Parathyroid adenoma (tissue), 2 donors: Measurements from ENCODE around the gene CEP85L.

Experiments
- H2AFZ ChIP-seq: fragments of 300-600 bp; sonication (generic); one replicate; pipeline ENCODE4 v1.7.0; 2017; ENCODE audit warnings: antibody characterized with exemption, mild to moderate bottlenecking
- H3K27ac ChIP-seq: fragments of 300-600 bp; sonication (generic); one replicate; pipeline ENCODE4 v1.7.0; 2017
- H3K27me3 ChIP-seq: fragments of 300-600 bp; sonication (generic); one replicate; pipeline ENCODE4 v1.7.0; 2017; ENCODE audit warnings: low read length; ENCODE audit not compliant: control insufficient read depth, insufficient read depth
- H3K36me3 ChIP-seq: fragments of 300-600 bp; sonication (generic); one replicate; pipeline ENCODE4 v1.7.0; 2017; ENCODE audit warnings: low read length; ENCODE audit not compliant: control insufficient read depth, insufficient read depth
- H3K4me1 ChIP-seq: fragments of 300-600 bp; sonication (generic); one replicate; pipeline ENCODE4 v1.7.0; 2017; ENCODE audit warnings: control low read depth
- H3K4me2 ChIP-seq: fragments of 300-600 bp; sonication (generic); one replicate; pipeline ENCODE4 v1.7.0; 2017; ENCODE audit warnings: low read length
- H3K4me3 ChIP-seq: fragments of 300-600 bp; sonication (generic); one replicate; pipeline ENCODE4 v1.7.0; 2017; ENCODE audit warnings: low read depth, low read length
- H3K79me2 ChIP-seq: fragments of 300-600 bp; sonication (generic); one replicate; pipeline ENCODE4 v1.7.0; 2017; ENCODE audit warnings: control low read depth
- H3K9ac ChIP-seq: fragments of 300-600 bp; sonication (generic); one replicate; pipeline ENCODE4 v1.7.0; 2017; ENCODE audit warnings: mild to moderate bottlenecking
- H3K9me3 ChIP-seq: fragments of 300-600 bp; sonication (generic); one replicate; pipeline ENCODE4 v1.7.0; 2017; ENCODE audit warnings: low read length; ENCODE audit not compliant: control insufficient read depth
- TF ChIP-seq, protein P1 (sequence below): fragments of 300-600 bp; sonication (generic); IDR thresholded peaks from one replicate; pipeline ENCODE4 v1.7.0; 2017; ENCODE audit warnings: antibody characterized with exemption, mild to moderate bottlenecking
- donor health status: primary hyperparathyroidism.

Gene CEP85L

DNA sequence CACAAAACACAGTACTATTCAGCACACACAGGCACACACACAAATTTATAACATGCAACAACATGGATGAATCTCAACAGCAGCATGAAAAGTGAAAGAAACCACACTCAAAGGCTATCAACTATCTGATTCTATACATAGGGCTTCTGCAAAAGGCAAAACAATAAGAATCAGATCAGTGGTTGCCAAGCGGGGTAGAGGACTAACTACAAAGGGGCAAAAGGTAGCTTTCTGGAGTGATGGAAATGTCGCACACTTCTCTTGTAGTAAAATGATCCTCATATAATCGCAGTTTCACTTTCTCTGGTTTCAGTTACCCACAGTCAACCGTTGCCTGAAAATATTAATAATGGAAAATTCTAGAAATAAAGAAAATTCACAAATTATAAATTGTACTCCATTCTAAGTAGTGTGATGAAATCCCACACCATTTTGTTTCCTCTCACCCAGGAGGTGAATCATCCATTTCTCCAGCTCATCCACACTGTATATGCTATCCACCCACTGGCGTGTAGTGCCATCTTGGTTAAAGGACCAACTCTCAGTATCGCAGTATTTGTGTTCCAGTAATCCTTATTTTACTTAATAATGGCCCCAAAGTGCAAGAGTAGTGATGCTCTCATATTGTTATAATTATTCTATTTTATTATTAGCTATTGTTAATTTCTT lies 116.1 kb downstream of the CEP85L start:
- H2AFZ ChIP-seq = no peak overlapping the region
- peaks cover 20% of the 10 kb centered on the region for H3K79me2 ChIP-seq
- no peak overlapping the region for H3K4me3 ChIP-seq
- TF ChIP-seq, protein P1, sequence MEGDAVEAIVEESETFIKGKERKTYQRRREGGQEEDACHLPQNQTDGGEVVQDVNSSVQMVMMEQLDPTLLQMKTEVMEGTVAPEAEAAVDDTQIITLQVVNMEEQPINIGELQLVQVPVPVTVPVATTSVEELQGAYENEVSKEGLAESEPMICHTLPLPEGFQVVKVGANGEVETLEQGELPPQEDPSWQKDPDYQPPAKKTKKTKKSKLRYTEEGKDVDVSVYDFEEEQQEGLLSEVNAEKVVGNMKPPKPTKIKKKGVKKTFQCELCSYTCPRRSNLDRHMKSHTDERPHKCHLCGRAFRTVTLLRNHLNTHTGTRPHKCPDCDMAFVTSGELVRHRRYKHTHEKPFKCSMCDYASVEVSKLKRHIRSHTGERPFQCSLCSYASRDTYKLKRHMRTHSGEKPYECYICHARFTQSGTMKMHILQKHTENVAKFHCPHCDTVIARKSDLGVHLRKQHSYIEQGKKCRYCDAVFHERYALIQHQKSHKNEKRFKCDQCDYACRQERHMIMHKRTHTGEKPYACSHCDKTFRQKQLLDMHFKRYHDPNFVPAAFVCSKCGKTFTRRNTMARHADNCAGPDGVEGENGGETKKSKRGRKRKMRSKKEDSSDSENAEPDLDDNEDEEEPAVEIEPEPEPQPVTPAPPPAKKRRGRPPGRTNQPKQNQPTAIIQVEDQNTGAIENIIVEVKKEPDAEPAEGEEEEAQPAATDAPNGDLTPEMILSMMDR = no peak
- no peaks in the 10 kb centered on the region for H3K9me3 ChIP-seq
- no peak overlapping the region for H3K9ac ChIP-seq
- no peaks in the 10 kb centered on the region for H3K36me3 ChIP-seq
- H3K27ac ChIP-seq = no peak overlapping the region
- no peaks in the 10 kb centered on the region for H3K4me1 ChIP-seq
- H3K4me2 ChIP-seq = no peak overlapping the region
- H3K27me3 ChIP-seq = no peaks in the 10 kb centered on the region

DNA sequence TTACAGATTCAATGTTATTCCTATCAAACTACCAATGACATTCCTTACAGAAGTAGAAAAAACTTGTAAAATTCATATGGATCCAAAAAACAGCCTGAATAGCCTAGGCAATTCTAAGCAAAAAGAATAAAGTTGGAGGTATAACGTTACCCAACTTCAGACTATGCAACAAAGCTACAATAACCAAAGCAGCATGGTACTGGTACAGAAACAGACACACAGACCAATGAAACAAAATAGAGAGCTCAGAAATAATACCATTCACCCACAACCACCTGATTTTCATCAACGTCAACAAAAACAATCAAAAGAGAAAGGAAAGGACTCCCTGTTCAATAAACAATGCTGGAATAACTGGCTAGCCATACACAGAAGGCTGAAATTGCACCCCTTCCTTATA lies 120.4 kb downstream of the CEP85L start:
- TF ChIP-seq, protein P1 = no peak
- peaks cover 3% of the 10 kb centered on the region for H3K4me1 ChIP-seq
- no peaks in the 10 kb centered on the region for H3K27me3 ChIP-seq
- no peaks in the 10 kb centered on the region for H3K36me3 ChIP-seq
- no peak overlapping the region for H3K9ac ChIP-seq
- peaks cover 17% of the 10 kb centered on the region for H3K79me2 ChIP-seq
- no peaks in the 10 kb centered on the region for H3K9me3 ChIP-seq
- no peak overlapping the region for H3K27ac ChIP-seq
- H3K4me2 ChIP-seq = no peak overlapping the region
- H3K4me3 ChIP-seq = no peak overlapping the region
- H2AFZ ChIP-seq = no peak overlapping the region

GRCh38 chr6:118529756-118530155 lies 121.6 kb downstream of the CEP85L start:
- peaks cover 3% of the 10 kb centered on the region for H3K4me1 ChIP-seq
- no peak overlapping the region for H2AFZ ChIP-seq
- no peaks in the 10 kb centered on the region for H3K36me3 ChIP-seq
- no peak overlapping the region for H3K4me3 ChIP-seq
- no peaks in the 10 kb centered on the region for H3K27me3 ChIP-seq
- H3K27ac ChIP-seq = no peak overlapping the region
- H3K4me2 ChIP-seq = no peak overlapping the region
- TF ChIP-seq, protein P1 = no peak
- H3K79me2 ChIP-seq = peaks cover 17% of the 10 kb centered on the region
- no peaks in the 10 kb centered on the region for H3K9me3 ChIP-seq
- H3K9ac ChIP-seq = no peak overlapping the region

DNA sequence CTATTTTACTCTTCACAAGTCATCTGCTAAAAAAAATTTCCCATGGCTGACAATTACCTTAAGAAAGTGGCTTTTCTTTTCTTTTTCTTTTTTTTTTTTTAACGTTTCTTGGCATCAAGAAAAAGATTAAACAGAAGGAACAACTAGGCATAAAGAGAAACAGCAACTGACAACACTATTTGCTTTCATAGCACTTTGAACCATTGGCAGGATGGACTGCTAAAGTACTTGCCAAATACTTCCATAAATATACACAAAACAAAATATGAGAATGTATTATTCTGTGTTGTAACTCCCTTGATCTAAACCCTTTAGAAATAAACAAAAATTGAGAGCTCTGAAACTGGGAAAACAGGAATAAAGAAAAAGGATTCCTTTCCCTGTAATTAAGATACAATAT lies 123.3 kb downstream of the CEP85L start:
- H3K36me3 ChIP-seq = no peaks in the 10 kb centered on the region
- no peak overlapping the region for H3K4me3 ChIP-seq
- no peak overlapping the region for H3K9ac ChIP-seq
- no peak overlapping the region for H3K4me2 ChIP-seq
- H3K4me1 ChIP-seq = peaks cover 3% of the 10 kb centered on the region
- H3K27me3 ChIP-seq = no peaks in the 10 kb centered on the region
- H3K9me3 ChIP-seq = no peaks in the 10 kb centered on the region
- peaks cover 11% of the 10 kb centered on the region for H3K79me2 ChIP-seq
- no peak overlapping the region for H3K27ac ChIP-seq
- H2AFZ ChIP-seq = no peak overlapping the region
- TF ChIP-seq, protein P1 = no peak
